Thyroid gland (tissue), 4 donors: ENCODE results near the gene TPD52L1. TPM values are rescaled to one million over a fixed set of nuclear protein-coding genes. Genes with fewer than 3 reads are reported as not detected.

Experiments used
- DNase-seq, 2 donors: peaks; one replicate each; pipeline ENCODE4 v3.0.0-alpha.2; 2019
- H3K27ac ChIP-seq, 3 donors: fragments of 200-600 bp; sonication (generic); 1 replicate in 2 of 3; 2 replicates in 1 of 3; pipeline ENCODE4 v1.5.1; 2016 to 2019; ENCODE audit warnings: mild to moderate bottlenecking in 1 of 3, moderate library complexity in 1 of 3
- H3K27me3 ChIP-seq: fragments of 200-600 bp; sonication (generic); one replicate; pipeline ENCODE4 v1.5.1; 2019
- H3K36me3 ChIP-seq, 2 donors: fragments of 200-600 bp; sonication (generic); one replicate each; pipeline ENCODE4 v1.5.1; 2016 to 2019
- H3K4me1 ChIP-seq, 2 donors: fragments of 200-600 bp; sonication (generic); one replicate each; pipeline ENCODE4 v1.5.1; 2017 to 2019
- H3K4me3 ChIP-seq, 3 donors: fragments of 200-600 bp; sonication (generic); replicated peaks in 1 of 3; 1 replicate in 2 of 3; 2 replicates in 1 of 3; pipeline ENCODE4 v1.5.1; 2016; ENCODE audit warnings: mild to moderate bottlenecking in 1 of 3
- H3K9me3 ChIP-seq: fragments of 200-600 bp; sonication (generic); one replicate; pipeline ENCODE4 v1.5.1; 2017
- POLR2A ChIP-seq, 2 donors: fragments of 450-650 bp; IDR thresholded peaks; one replicate each; pipeline ENCODE4 v1.6.1; 2017; ENCODE audit warnings: antibody characterized with exemption in 2 of 2, mild to moderate bottlenecking in 2 of 2, moderate library complexity in 1 of 2
- WGBS, 2 donors: methylation state at CpG; one replicate each; pipeline ENCODE4 v1.1.5; 2017; 5-methylcytosine and 5-hydroxymethylcytosine counted together
- intact Hi-C: fragments of 100-400 bp; cut with DNase I; formaldehyde crosslinking; loops from one replicate; pipeline ENCODE4 v1.15.1; 2023
- total RNA-seq, 4 donors: library from RNA; depleted of rRNA; stranded (reverse); fragments of >200 nt; gene quantifications; one replicate each; pipeline ENCODE4 v1.2.3, GENCODE V29; 2016
- TF ChIP-seq, protein P1 (sequence below), 6 experiments: fragments of 200-600 bp in 3 of 6; fragments of 450-650 bp in 3 of 6; sonication (generic) in 3 of 6; IDR thresholded peaks; one replicate each; pipeline ENCODE4 v1.5.1; 2016 to 2019; ENCODE audit warnings: antibody characterized with exemption in 6 of 6, mild to moderate bottlenecking in 2 of 6, inconsistent platforms in 1 of 6, moderate library complexity in 1 of 6

Gene TPD52L1
- total RNA-seq, 4 donors from 2014 or later: 182 to 392 (median 293) TPM

DNA sequence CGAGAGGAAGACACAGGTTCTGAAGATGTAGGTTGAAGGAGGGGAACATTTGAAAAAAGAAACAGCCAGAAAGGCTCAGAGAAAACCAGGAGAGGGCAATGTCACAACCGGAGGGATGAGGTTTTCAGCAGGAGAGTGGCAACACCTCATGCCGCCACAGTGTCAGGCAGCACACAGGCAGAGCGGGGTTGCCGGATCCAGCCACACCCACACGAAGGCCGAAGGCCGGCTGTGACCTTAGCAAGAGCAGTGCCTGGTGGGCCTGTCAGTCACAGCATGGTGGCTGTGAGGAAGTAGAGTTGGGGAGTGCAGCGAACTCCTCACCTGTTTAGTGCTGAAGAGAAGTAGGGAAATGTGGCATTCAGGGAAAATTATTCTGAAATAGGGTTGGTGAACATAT, 134.1 kb downstream of the TPD52L1 start:
- peaks cover 5 to 19% of the 10 kb centered on the region in 2 donors for H3K36me3 ChIP-seq
- TF ChIP-seq, protein P1, sequence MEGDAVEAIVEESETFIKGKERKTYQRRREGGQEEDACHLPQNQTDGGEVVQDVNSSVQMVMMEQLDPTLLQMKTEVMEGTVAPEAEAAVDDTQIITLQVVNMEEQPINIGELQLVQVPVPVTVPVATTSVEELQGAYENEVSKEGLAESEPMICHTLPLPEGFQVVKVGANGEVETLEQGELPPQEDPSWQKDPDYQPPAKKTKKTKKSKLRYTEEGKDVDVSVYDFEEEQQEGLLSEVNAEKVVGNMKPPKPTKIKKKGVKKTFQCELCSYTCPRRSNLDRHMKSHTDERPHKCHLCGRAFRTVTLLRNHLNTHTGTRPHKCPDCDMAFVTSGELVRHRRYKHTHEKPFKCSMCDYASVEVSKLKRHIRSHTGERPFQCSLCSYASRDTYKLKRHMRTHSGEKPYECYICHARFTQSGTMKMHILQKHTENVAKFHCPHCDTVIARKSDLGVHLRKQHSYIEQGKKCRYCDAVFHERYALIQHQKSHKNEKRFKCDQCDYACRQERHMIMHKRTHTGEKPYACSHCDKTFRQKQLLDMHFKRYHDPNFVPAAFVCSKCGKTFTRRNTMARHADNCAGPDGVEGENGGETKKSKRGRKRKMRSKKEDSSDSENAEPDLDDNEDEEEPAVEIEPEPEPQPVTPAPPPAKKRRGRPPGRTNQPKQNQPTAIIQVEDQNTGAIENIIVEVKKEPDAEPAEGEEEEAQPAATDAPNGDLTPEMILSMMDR (IDR thresholded peaks at IDR 0.05): no peak
- no peak for TF ChIP-seq POLR2A (IDR thresholded peaks at IDR 0.05)
- H3K9me3 ChIP-seq: no peaks in the 10 kb centered on the region
- WGBS, 2 donors: 90 to 92% methylated on average over 9 of the region's 9 CpGs
- intact Hi-C loops: no loop called here
- H3K4me3 ChIP-seq: no peak overlapping the region
- H3K27ac ChIP-seq: no peak overlapping the region
- no peak for DNase-seq
- no peaks in the 10 kb centered on the region for H3K4me1 ChIP-seq
- H3K27me3 ChIP-seq: no peaks in the 10 kb centered on the region

DNA sequence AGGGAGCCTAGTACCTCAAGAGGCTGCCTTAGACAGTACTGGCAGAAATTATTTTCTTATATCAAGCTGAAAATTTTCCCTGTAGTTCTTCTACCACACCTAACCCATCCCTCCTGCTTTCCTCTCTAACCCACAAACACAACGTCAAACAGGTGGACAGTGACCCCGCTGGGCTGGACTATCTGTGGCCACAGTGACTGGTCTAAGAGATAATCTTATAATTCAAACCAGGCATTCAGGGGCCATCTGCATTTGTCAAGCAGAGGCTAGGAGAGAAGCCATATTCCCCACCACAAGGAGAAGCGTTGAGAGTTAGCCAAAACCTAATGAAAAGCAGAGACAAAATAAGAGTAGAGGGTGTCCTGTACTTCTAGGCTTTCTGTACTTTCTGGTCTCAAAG, 140.0 kb downstream of the TPD52L1 start:
- Histone ChIP-seq H3K36me3 (peaks cover 9 to 13% of the 10 kb centered on the region in 2 donors), H3K9me3 (no peaks in the 10 kb centered on the region), H3K4me3 (no peak overlapping the region), H3K27ac (no peak overlapping the region), H3K4me1 (peaks cover 0 to 8% of the 10 kb centered on the region in 2 donors), H3K27me3 (no peaks in the 10 kb centered on the region)
- intact Hi-C loops: no loop called here
- DNase-seq: no peak
- no peak for TF ChIP-seq POLR2A (IDR thresholded peaks at IDR 0.05)
- TF ChIP-seq, protein P1 (IDR thresholded peaks at IDR 0.05): no peak
- WGBS, 2 donors: 92 to 95% methylated on average over 3 of the region's 3 CpGs

DNA sequence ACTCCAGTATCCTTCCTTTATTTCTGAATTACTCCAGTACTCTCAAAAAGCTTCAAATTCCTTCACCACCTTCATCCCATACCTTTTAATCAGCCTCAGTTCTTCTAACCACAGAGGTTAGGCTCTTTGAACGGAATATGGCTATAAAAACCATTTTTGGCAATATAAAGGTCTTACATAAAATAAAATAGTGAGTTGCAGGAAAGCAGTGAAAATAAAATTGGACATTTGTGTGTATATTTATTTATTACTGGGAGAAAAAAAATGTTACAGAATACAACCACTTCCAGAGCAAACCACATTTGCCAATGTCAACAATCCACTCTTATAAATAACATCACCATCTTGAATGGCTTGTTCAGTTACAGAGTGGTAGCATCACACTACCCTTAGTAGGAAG, 140.5 kb downstream of the TPD52L1 start:
- H3K27me3 ChIP-seq: no peaks in the 10 kb centered on the region
- WGBS, 2 donors: 93 to 97% methylated on average over 1 of the region's 1 CpG
- H3K4me3 ChIP-seq: no peak overlapping the region
- H3K4me1 ChIP-seq: peaks cover 0 to 8% of the 10 kb centered on the region in 2 donors
- intact Hi-C loops: no loop called here
- DNase-seq: no peak
- no peaks in the 10 kb centered on the region for H3K9me3 ChIP-seq
- TF ChIP-seq, protein P1 (IDR thresholded peaks at IDR 0.05): no peak
- no peak for TF ChIP-seq POLR2A (IDR thresholded peaks at IDR 0.05)
- H3K36me3 ChIP-seq: peaks cover 9 to 13% of the 10 kb centered on the region in 2 donors
- no peak overlapping the region for H3K27ac ChIP-seq

DNA sequence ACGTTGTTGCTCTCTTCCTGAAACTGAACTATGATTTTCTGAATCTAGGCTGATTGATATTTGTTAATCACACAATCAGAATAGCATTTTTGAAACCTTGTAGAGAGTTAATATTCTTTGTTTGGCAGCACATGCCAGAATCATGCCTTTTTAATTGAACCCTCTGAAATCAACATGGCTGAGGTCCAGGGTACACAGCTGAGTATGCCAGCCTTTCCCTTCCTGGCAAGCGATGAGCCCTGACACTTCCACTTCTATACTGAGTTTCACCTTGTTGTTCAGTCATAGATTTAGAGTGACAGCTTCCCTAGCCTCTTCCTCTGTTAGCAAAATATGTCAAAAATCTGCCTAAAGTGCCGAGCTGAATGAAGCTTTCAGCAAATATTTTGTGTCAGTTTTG, 141.4 kb downstream of the TPD52L1 start:
- WGBS, 2 donors: 63 to 80% methylated on average over 3 of the region's 3 CpGs
- Histone ChIP-seq H3K36me3 (peaks cover 9 to 13% of the 10 kb centered on the region in 2 donors), H3K9me3 (no peaks in the 10 kb centered on the region), H3K27ac (no peak overlapping the region), H3K4me3 (no peak overlapping the region), H3K4me1 (peaks cover 4 to 8% of the 10 kb centered on the region in 2 donors), H3K27me3 (no peaks in the 10 kb centered on the region)
- peak; percentile 36 to 48 for DNase-seq
- intact Hi-C loops: no loop called here
- TF ChIP-seq POLR2A (IDR thresholded peaks at IDR 0.05): no peak
- TF ChIP-seq, protein P1 (IDR thresholded peaks at IDR 0.05): no peak

DNA sequence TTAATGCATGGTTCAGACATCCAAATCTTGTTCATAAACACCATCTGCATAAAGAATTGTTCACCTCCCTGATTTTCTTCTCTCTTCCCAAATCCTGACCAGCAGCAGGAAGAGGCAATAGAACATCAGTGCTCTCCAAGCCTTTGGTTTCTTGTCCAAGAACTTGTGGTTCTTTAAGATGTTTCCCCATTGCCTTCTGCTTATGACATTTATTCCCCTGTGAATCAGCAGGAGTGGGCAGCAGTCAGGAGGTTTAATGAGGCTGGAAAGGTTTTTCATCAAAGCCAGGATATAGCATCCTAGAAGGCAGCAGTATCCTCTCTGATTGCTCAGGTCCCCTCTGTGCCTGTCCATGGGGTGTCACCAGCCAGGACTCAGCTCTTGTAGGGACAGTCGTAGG, 142.9 kb downstream of the TPD52L1 start:
- intact Hi-C loops: no loop called here
- Histone ChIP-seq H3K4me1 (peaks cover 14 to 17% of the 10 kb centered on the region in 2 donors), H3K9me3 (no peaks in the 10 kb centered on the region), H3K4me3 (no peak overlapping the region), H3K27ac (no peak overlapping the region), H3K36me3 (peaks cover 8 to 9% of the 10 kb centered on the region in 2 donors), H3K27me3 (no peaks in the 10 kb centered on the region)
- no peak for DNase-seq
- TF ChIP-seq, protein P1 (IDR thresholded peaks at IDR 0.05): no peak
- TF ChIP-seq POLR2A (IDR thresholded peaks at IDR 0.05): no peak
- 100% methylated on average over 1 of the region's 1 CpG for WGBS, 2 donors
